Measurements from ENCODE around the gene STPG1.

STPG1 gene

GRCh38 chr1:24392604-24392946 is 21.0 kb downstream of the STPG1 start:
- peak overlapping the region; percentile 83 for H3K27ac ChIP-seq (ENCODE audit: low read length)
- H3K9ac ChIP-seq (ENCODE audit: low read length) = peak overlapping the region; percentile 60

GRCh38 chr1:24391882-24392603 is 21.5 kb downstream of the STPG1 start:
- Histone ChIP-seq H3K79me2 (ENCODE audit: low read length) (no peaks in the 10 kb centered on the region), H3K36me3 (replicated peaks; ENCODE audit: insufficient read depth, low read length) (no peaks in the 10 kb centered on the region), H3K27me3 (replicated peaks; ENCODE audit: insufficient read depth, low read length) (no peaks in the 10 kb centered on the region), H3K4me1 (ENCODE audit: low read length) (peaks cover 63% of the 10 kb centered on the region), H3K9me3 (replicated peaks; ENCODE audit: insufficient read depth, low read length) (no peaks in the 10 kb centered on the region), H4K20me1 (ENCODE audit: insufficient read depth, low read length) (no peaks in the 10 kb centered on the region), H3F3A (ENCODE audit: insufficient read depth, low read length) (peaks cover 54% of the 10 kb centered on the region), H2AFZ (ENCODE audit: low read length) (peak overlapping the region; percentile 86), H3K4me2 (ENCODE audit: low read depth, low read length) (peak overlapping the region; percentile 95), H3K27ac (ENCODE audit: low read length) (peak overlapping the region; percentile 83), H3K9me2 (replicated peaks; ENCODE audit: insufficient read depth, low read length) (no peaks in the 10 kb centered on the region), H3K4me3 (ENCODE audit: low read length) (peak overlapping the region; percentile 56), H3K9ac (ENCODE audit: low read length) (peak overlapping the region; percentile 60)
- DNase-seq = peak; percentile 89
- no peak for TF ChIP-seq EZH2phosphoT487 (IDR thresholded peaks at IDR 0.05; ENCODE audit: low read length)
- TF ChIP-seq CTCF (IDR thresholded peaks at IDR 0.05; ENCODE audit: low read length) = peak; percentile 85

More at GRCh38 chr1:24392604-24392946, 21.0 kb downstream of the STPG1 start:
- H3K4me2 ChIP-seq (ENCODE audit: low read depth, low read length) = peak overlapping the region; percentile 95
- H3K27me3 ChIP-seq (replicated peaks; ENCODE audit: insufficient read depth, low read length) = no peaks in the 10 kb centered on the region
- peaks cover 54% of the 10 kb centered on the region for H3F3A ChIP-seq (ENCODE audit: insufficient read depth, low read length)
- DNase-seq = no peak
- no peaks in the 10 kb centered on the region for H3K36me3 ChIP-seq (replicated peaks; ENCODE audit: insufficient read depth, low read length)
- no peaks in the 10 kb centered on the region for H3K9me3 ChIP-seq (replicated peaks; ENCODE audit: insufficient read depth, low read length)
- H3K4me3 ChIP-seq (ENCODE audit: low read length) = peak overlapping the region; percentile 56
- H3K79me2 ChIP-seq (ENCODE audit: low read length) = no peaks in the 10 kb centered on the region
- H4K20me1 ChIP-seq (ENCODE audit: insufficient read depth, low read length) = no peaks in the 10 kb centered on the region
- no peaks in the 10 kb centered on the region for H3K9me2 ChIP-seq (replicated peaks; ENCODE audit: insufficient read depth, low read length)
- peak overlapping the region; percentile 86 for H2AFZ ChIP-seq (ENCODE audit: low read length)
- H3K4me1 ChIP-seq (ENCODE audit: low read length) = peaks cover 58% of the 10 kb centered on the region
- TF ChIP-seq CTCF (IDR thresholded peaks at IDR 0.05; ENCODE audit: low read length) (0 out of 2 replicates have a peak, but pooled peaks have one; percentile 3), EZH2 (optimal IDR thresholded peaks at IDR 0.05; ENCODE audit: low read depth, low read length) (no peak)

GRCh38 chr1:24390924-24391782 is 22.4 kb downstream of the STPG1 start:
- H3F3A ChIP-seq (ENCODE audit: insufficient read depth, low read length) = peaks cover 59% of the 10 kb centered on the region
- peak overlapping the region; percentile 95 for H3K4me2 ChIP-seq (ENCODE audit: low read depth, low read length)
- TF ChIP-seq CTCF (IDR thresholded peaks at IDR 0.05; ENCODE audit: low read length) (peak; percentile 97), EZH2 (optimal IDR thresholded peaks at IDR 0.05; ENCODE audit: low read depth, low read length) (no peak)
- H3K4me3 ChIP-seq (ENCODE audit: low read length) = peak overlapping the region; percentile 56
- H4K20me1 ChIP-seq (ENCODE audit: insufficient read depth, low read length) = no peaks in the 10 kb centered on the region
- no peaks in the 10 kb centered on the region for H3K9me3 ChIP-seq (replicated peaks; ENCODE audit: insufficient read depth, low read length)
- H3K27ac ChIP-seq (ENCODE audit: low read length) = peak overlapping the region; percentile 83
- H3K27me3 ChIP-seq (replicated peaks; ENCODE audit: insufficient read depth, low read length) = no peaks in the 10 kb centered on the region
- H2AFZ ChIP-seq (ENCODE audit: low read length) = 0 out of 2 replicates have a peak overlapping the region, but pooled peaks have one; percentile 32
- peak; percentile 86 for DNase-seq
- no peaks in the 10 kb centered on the region for H3K36me3 ChIP-seq (replicated peaks; ENCODE audit: insufficient read depth, low read length)
- peaks cover 72% of the 10 kb centered on the region for H3K4me1 ChIP-seq (ENCODE audit: low read length)
- H3K9ac ChIP-seq (ENCODE audit: low read length) = peak overlapping the region; percentile 60
- H3K79me2 ChIP-seq (ENCODE audit: low read length) = no peaks in the 10 kb centered on the region
- no peaks in the 10 kb centered on the region for H3K9me2 ChIP-seq (replicated peaks; ENCODE audit: insufficient read depth, low read length)
